Hematopoietic multipotent progenitor cell treated with erythropoietin and hydrocortisone succinate and interleukin-3 and kit ligand, for 15 days (in vitro differentiated cells): ENCODE data around the gene TMEM108.

Experiments
- DNase-seq: peaks from one replicate; pipeline ENCODE4 v3.0.0-alpha.2; 2015; ENCODE audit warnings: low spot score

TMEM108 gene

DNA sequence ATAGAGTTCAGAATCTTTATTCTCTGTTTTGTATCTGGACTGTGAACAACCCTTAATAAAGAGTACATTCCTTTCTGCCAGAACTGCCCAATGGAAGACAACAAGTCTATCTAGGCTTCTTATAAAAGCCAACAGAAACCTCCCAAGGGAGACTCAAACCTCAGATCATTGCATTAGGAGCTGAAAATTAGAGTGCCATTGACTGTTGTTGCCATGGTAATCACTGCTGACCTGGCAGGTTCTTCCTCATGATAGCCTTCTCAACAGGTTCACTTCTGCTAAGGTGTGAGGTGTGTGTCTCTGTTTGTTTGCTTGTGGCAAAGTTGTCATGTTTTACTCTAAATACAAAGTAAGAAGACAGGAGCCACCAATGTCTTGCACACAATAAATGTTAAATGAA lies 79.2 kb downstream of the TMEM108 start:
- no peak for DNase-seq

- DNase-seq, result no peak
These were observed 81.0 kb downstream of the TMEM108 start for GRCh38 chr3:133119176-133119575.

- no peak for DNase-seq
These were observed 83.3 kb downstream of the TMEM108 start for GRCh38 chr3:133121450-133121849.

DNA sequence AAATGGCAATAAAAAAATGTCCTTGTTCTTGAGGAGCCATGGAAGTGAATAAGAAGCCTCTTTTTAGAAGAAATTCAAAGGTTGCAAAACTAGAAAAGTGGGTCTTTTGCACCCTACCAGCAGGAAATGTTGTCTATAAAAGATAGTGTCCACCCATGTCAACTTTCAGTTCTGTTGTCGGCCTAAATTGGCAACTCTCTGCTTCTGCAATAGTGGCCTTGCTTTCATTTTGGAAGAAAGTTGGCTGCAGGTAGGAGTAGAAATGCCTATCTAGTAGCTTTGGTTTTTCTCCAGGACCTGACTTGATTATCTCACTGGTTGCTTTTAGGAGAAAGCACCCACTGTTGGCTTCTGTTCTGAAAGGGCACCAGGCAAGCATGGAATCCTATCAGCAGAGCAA lies 85.4 kb downstream of the TMEM108 start:
- DNase-seq, result no peak

GRCh38 chr3:133124511-133124910 lies 86.3 kb downstream of the TMEM108 start:
- DNase-seq, result no peak

- no peak for DNase-seq
These were observed 87.0 kb downstream of the TMEM108 start for GRCh38 chr3:133125171-133125570.

- no peak for DNase-seq
These were observed 87.6 kb downstream of the TMEM108 start for GRCh38 chr3:133125802-133126201.

DNA sequence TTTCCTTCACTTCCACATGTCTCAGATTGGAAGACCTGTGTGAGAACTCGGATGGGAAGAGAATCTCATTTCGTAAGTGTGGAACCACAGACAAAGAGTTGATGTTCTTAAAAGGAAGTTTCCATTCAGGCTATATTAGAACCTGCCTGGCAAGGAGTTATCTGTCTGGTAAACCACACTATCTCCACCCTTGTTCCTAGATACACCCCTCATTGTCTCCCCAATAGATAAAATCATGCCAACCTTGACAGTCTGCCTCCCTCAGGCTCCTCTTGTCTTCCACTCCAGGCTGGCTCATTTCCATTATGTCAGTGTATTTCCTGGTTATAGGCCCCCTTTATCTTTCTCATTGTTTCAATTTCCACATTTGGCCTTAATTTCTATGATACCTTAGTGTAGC lies 89.2 kb downstream of the TMEM108 start:
- DNase-seq, result no peak

DNA sequence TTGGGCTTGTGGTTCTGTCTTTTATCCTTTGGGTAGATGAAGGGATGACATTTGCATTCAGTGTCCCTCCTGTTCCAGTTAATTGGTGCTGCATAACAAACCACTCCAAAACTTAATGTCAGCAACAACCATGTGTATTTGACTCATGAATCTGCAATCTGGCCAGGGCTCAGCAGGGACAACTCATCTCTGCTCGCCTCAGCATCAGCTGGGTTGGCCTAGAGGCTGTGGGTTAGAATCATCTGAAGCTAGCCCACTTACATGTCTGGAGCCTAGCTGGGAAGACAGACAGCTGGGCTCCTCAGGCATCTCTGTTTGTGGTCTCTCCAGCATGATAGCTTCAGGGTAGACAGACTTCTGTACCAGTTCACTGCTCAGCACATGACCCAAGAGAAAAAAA lies 92.0 kb downstream of the TMEM108 start:
- no peak for DNase-seq

DNA sequence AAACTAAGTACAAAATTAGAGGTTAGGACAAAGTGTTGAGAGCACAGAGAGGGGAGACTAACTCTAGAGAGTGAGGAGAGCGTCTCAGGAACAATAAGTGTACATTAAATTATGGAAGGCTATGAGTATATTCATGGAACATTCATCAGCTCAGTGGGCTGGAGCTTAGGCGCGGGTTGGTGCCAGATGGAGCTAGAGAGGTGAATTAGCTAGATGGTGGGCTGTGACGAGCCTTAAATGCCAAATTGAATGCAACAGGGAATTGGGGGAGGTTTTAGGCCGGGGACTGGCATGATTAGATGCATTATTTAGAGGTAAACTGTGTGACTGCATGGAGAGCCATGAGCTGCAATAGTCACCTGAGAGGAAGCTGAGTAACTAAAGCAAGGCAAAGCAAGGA lies 97.1 kb downstream of the TMEM108 start:
- no peak for DNase-seq

DNA sequence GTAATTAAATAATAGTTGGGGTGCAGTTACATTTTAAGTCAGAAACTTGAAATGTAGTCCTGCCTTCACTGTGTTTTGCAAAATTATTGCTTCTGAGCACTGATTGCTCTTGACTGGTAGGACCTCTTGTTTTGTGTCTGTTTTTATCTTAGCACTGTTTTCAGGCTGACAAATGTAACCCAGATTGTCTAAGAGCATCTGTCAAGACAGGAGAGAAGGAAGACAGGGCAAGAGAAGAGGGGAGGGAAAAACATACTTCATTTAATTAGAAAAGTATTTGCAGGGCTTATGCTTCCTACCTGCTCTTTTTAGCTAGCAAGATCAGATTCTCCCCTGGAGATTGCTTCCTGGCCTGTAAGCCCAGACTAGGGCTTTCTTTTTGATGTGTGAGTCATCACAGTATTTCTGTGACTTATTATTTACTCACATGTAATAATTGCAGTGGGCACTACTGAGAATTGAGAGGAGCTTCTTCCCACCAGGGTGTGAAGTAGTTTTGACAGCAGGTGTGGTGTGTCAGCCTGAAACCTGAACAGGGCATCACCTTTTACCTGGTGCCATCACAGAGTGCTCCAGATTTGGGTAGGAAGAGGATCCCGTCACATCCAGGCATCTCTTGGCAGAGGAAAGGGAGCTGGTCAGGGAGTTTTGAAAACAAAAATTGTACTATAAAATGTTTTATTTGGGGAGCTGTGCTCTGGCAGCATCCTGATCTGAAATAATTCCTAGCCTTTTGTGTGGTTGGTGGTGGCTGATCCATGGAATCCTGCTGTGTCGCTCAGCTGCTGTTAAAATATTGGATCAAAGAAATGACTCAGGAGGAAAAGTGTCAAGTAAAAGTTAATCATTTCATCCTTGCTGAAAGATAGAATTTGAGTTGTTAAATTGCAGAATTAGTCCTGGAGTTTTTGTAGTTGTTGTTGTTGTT lies 98.2 kb downstream of the TMEM108 start:
- no peak for DNase-seq

GRCh38 chr3:133137042-133137996 lies 99.1 kb downstream of the TMEM108 start:
- DNase-seq, result no peak

GRCh38 chr3:133138017-133138416 lies 99.8 kb downstream of the TMEM108 start:
- no peak for DNase-seq

DNA sequence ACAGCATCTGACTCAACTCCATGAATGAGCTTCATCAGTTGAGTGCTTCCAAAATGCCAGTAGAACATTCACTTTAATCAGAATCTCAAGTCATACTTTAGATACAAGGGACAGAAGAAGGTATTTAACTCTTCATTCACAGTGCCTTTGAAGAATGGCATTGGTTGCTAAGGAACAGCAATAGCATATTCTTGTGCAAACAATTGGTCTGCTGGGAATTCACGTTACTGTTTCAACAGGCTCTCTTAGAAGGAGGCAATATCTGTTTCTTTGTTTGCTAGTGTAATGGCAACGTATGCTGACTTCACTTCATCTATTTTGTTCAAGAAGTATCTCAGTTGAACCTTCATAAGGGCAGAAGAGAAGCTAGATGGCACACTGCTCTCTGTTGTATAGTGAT lies 113.9 kb downstream of the TMEM108 start:
- DNase-seq, result no peak

DNA sequence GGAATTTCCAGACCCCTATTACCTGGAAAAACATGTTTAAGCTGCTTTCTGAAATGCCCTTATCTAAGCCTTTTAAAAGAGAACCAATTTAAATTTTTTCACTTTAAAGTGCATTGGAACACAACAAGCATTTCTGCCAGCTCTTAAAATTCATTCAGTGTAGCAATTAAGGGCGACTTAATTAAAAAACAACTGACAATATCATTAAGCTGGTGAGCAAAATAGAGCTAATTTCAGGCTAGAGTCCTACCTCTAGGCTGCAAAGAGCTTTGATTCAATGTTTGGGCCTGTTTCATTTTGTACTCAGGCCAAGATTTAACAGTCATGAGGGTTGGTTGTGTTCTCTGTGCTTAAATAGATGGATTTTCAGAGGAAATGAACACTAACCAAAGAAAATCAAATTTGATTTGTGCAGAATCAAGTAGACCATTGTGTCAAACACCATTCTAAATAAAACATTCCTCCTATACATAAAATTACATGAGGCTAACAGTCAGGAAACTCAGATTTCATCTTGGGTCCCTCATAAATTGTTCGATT lies 114.6 kb downstream of the TMEM108 start:
- no peak for DNase-seq

DNA sequence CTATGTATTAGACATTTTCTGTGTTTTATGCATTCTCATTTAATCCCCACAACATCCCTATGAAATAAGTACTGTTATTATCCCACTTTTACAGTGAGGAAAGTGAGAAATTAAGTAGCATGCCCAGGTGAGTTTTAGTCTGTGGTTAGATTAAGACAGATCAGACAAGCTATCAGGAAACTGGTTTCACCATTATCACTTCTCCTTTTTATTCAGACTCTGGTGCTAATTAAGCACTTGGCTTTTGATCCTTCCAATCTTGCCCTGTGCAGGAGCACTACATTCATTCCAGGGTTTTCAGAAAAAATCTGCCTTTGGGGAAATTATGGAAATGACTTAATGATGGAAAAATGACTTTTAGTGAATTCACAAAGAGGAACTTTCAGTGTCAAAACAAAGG lies 115.2 kb downstream of the TMEM108 start:
- DNase-seq, result no peak

DNA sequence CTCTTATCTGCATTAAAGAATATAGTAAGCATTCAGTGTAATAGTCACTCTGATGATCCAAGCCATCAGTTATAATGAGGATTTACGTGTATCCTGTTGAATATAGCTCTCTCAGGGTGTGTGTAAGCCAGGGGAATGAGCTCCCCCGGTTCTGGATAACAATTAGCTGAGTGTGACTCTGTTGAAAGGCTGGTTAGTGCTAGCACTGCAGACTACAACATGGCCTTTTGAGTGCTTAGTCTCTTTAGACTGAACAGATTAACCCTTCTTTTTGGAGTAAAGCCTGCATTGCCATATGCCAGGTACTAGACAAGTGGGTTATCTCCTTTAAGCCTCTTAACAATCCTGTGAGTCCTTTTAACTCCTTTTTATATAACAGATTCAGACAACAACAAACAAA lies 119.5 kb downstream of the TMEM108 start:
- DNase-seq, result no peak

GRCh38 chr3:133158686-133159085 lies 120.5 kb downstream of the TMEM108 start:
- DNase-seq, result no peak

DNA sequence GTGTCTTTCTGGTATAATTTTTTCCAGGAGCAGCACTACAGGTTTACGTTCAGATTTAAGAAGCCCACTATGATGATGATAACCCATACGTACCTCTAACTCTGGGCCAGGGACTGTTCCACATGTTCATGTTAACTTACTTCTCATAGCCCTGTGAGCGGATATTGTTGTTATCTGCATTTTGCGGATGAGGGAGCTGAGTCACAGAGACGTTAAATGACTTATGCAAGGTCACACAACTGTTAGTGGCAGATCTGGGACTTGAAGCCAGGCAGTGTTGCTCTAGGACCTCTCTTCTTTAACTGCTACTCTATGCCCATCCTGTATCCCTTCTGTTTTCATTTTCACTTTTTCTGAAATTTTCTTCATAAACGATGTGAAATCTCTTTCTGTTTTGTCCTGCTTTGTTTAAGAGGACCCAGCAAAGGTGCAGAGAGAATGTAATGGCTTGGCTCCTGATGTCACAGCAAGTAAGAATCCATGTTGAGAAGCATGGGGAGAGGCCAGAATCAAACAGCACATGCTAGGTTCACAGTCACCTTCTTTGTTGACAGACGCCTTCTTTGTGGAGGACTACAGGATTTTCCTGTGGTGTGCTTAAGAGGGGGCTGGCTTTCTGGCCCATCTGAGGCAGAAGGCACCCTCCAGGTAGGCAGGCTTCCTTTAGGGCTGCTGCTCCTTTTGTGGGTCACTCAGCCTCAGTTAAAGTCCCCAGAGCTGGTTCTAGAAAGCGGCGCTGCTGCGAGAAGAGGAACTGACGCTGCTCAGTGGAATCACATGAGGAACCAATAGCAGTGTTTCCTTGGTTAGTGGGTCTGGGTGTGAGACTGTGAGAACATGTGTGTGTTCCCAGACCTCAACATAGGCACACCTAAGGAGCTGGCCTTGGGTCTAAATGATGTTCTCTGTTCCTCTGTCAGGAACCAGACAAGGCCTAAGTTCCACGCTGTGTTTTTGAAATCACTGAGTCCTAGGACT lies 121.6 kb downstream of the TMEM108 start:
- DNase-seq, result no peak

DNA sequence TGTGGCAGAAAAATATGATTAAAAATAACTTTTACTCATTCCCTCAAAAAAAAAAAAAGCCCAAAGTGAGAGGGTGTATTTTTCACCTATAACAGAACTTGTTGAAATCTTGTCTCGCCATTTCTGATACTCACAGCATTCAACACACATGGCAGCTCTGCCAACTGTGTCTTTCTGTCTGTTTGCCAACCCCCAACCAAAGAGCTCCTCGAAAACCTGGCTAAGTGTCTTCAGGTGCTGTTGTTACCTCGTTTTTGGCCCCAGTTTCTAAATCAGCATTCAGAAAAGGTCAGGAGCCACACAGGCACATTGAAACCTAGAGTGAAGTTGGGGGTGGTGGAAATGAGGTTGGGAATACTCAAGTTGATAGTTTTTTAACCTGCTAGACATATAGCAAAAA lies 123.5 kb downstream of the TMEM108 start:
- no peak for DNase-seq

DNA sequence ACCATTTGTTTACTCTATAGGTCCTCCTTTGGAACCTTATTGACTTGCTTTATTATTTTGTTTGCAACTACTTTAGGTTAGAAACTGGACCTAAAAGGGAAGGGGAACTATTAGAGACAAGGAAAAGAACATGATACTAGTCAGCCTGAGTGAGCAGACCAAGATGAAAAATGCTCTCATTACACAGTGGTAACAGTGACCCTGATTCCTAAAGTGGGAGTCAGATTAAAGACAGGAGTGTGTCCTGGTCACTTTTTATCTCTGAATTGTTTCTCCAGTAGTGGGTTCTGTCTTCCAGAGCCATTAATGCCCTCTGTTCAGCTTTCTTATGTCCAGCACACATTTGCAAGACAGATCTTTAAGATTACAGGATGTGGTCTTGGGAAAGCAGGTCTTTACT lies 124.1 kb downstream of the TMEM108 start:
- DNase-seq, result no peak
